Mononuclear cell (primary cell): ENCODE data around the gene IMPDH2. TPM values are rescaled to one million over a fixed set of nuclear protein-coding genes. Genes with fewer than 3 reads are reported as not detected.

Experiments used
- H3K27me3 ChIP-seq: 2 replicates; pipeline ENCODE4 v1.6.0; 2011; ENCODE audit warnings: low read length, control low read depth; ENCODE audit not compliant: insufficient read depth
- H3K4me1 ChIP-seq: 2 replicates; pipeline ENCODE4 v1.5.1; 2011; ENCODE audit warnings: mild to moderate bottlenecking, low read length, control low read depth; ENCODE audit not compliant: insufficient read depth
- H3K4me3 ChIP-seq: 2 replicates; pipeline ENCODE4 v1.5.1; 2011; ENCODE audit warnings: mild to moderate bottlenecking, low read length, moderate library complexity
- H3K9me3 ChIP-seq: 2 replicates; pipeline ENCODE4 v1.5.1; 2011; ENCODE audit warnings: low read depth, mild to moderate bottlenecking, control low read depth, low read length
- total RNA-seq: library from RNA; depleted of rRNA; stranded (reverse); fragments of >200 nt; gene quantifications from one replicate; pipeline ENCODE4 v1.2.3, GENCODE V29; 2012

Gene IMPDH2
- total RNA-seq, 1 donor: 81.5 TPM

- no peak overlapping the region for H3K4me3 ChIP-seq
- H3K27me3 ChIP-seq: no peaks in the 10 kb centered on the region
- H3K9me3 ChIP-seq: no peaks in the 10 kb centered on the region
- H3K4me1 ChIP-seq: peaks cover 22% of the 10 kb centered on the region
Measured at GRCh38 chr3:49004352-49005302, 24.6 kb downstream of the IMPDH2 start.

- peaks cover 1% of the 10 kb centered on the region for H3K4me1 ChIP-seq
- no peaks in the 10 kb centered on the region for H3K9me3 ChIP-seq
- H3K27me3 ChIP-seq: no peaks in the 10 kb centered on the region
- no peak overlapping the region for H3K4me3 ChIP-seq
Measured at GRCh38 chr3:49001155-49001554, 28.0 kb downstream of the IMPDH2 start.

GRCh38 chr3:48999085-48999858 is 29.9 kb downstream of the IMPDH2 start:
- Histone ChIP-seq H3K4me3 (no peak overlapping the region), H3K4me1 (no peaks in the 10 kb centered on the region), H3K27me3 (no peaks in the 10 kb centered on the region), H3K9me3 (no peaks in the 10 kb centered on the region)

- Histone ChIP-seq H3K4me3 (no peak overlapping the region), H3K9me3 (no peaks in the 10 kb centered on the region), H3K27me3 (no peaks in the 10 kb centered on the region), H3K4me1 (no peaks in the 10 kb centered on the region)
Measured at GRCh38 chr3:48997714-48998637, 31.2 kb downstream of the IMPDH2 start.

- H3K27me3 ChIP-seq: no peaks in the 10 kb centered on the region
- no peaks in the 10 kb centered on the region for H3K9me3 ChIP-seq
- no peak overlapping the region for H3K4me3 ChIP-seq
- no peaks in the 10 kb centered on the region for H3K4me1 ChIP-seq
Measured at GRCh38 chr3:48997102-48997635, 32.0 kb downstream of the IMPDH2 start.

- Histone ChIP-seq H3K4me3 (no peak overlapping the region), H3K4me1 (peaks cover 1% of the 10 kb centered on the region), H3K27me3 (no peaks in the 10 kb centered on the region), H3K9me3 (no peaks in the 10 kb centered on the region)
Measured at GRCh38 chr3:48996640-48997039, 32.6 kb downstream of the IMPDH2 start.

- no peaks in the 10 kb centered on the region for H3K27me3 ChIP-seq
- H3K9me3 ChIP-seq: no peaks in the 10 kb centered on the region
- peaks cover 20% of the 10 kb centered on the region for H3K4me1 ChIP-seq
- no peak overlapping the region for H3K4me3 ChIP-seq
Measured at GRCh38 chr3:48993834-48994233, 35.4 kb downstream of the IMPDH2 start.

- Histone ChIP-seq H3K27me3 (no peaks in the 10 kb centered on the region), H3K4me1 (peaks cover 21% of the 10 kb centered on the region), H3K4me3 (no peak overlapping the region), H3K9me3 (no peaks in the 10 kb centered on the region)
Measured at GRCh38 chr3:48991851-48992545, 37.2 kb downstream of the IMPDH2 start.

- Histone ChIP-seq H3K4me1 (peaks cover 21% of the 10 kb centered on the region), H3K4me3 (peak overlapping the region; percentile 73)
Measured at GRCh38 chr3:48990636-48991469, 38.3 kb downstream of the IMPDH2 start.

GRCh38 chr3:48989796-48990635 is 39.2 kb downstream of the IMPDH2 start, which contains the start of gene P4HTM:
P4HTM (plus strand) TSS chr3:48990241; CDS start chr3:48990257, 16 bp downstream.
- no peaks in the 10 kb centered on the region for H3K9me3 ChIP-seq
- H3K4me1 ChIP-seq: peaks cover 21% of the 10 kb centered on the region
- peak within 1 kb of the TSS; percentile 73 for H3K4me3 ChIP-seq
- H3K27me3 ChIP-seq: no peaks in the 10 kb centered on the region

More at GRCh38 chr3:48990636-48991469, 38.3 kb downstream of the IMPDH2 start:
- no peaks in the 10 kb centered on the region for H3K9me3 ChIP-seq
- H3K27me3 ChIP-seq: no peaks in the 10 kb centered on the region

- Histone ChIP-seq H3K4me3 (peak overlapping the region; percentile 73), H3K9me3 (no peaks in the 10 kb centered on the region), H3K27me3 (no peaks in the 10 kb centered on the region), H3K4me1 (peaks cover 21% of the 10 kb centered on the region)
Measured at GRCh38 chr3:48989126-48989795, 39.9 kb downstream of the IMPDH2 start.

GRCh38 chr3:48985831-48986376 is 43.3 kb downstream of the IMPDH2 start:
- Histone ChIP-seq H3K4me3 (no peak overlapping the region), H3K4me1 (peaks cover 13% of the 10 kb centered on the region), H3K9me3 (no peaks in the 10 kb centered on the region), H3K27me3 (no peaks in the 10 kb centered on the region)
